Measurements from ENCODE around the gene RNF180. TPM values are rescaled to one million over a fixed set of nuclear protein-coding genes. Genes with fewer than 3 reads are reported as not detected.

Gene RNF180
- total and polyA plus RNA-seq, 8 donors: 1.3 to 7.2 (median 5.7) TPM

DNA sequence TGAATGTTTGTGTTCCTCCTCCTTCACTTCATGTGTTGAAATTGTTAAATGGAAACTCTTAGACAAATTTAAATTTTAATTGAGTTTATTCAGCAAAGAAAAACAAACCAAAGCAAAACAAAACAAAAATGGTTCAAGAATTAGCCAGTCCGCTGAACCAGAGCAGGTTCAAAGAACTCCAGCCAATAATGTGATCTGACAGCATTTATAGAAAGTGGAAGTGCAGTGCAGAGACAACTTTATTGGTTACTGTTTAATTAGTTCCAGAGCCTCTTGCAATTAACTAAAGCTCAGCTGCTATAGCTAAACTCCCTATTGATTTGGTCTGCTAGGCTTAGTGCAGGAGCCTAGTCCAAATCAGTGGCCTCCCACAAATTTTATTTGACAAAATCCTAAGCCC lies 132.9 kb downstream of the RNF180 start:
- no peak overlapping the region for H3K4me3 ChIP-seq
- no peaks in the 10 kb centered on the region for H3K4me1 ChIP-seq
- no peaks in the 10 kb centered on the region for H3K9me3 ChIP-seq
- TF ChIP-seq, protein P1, sequence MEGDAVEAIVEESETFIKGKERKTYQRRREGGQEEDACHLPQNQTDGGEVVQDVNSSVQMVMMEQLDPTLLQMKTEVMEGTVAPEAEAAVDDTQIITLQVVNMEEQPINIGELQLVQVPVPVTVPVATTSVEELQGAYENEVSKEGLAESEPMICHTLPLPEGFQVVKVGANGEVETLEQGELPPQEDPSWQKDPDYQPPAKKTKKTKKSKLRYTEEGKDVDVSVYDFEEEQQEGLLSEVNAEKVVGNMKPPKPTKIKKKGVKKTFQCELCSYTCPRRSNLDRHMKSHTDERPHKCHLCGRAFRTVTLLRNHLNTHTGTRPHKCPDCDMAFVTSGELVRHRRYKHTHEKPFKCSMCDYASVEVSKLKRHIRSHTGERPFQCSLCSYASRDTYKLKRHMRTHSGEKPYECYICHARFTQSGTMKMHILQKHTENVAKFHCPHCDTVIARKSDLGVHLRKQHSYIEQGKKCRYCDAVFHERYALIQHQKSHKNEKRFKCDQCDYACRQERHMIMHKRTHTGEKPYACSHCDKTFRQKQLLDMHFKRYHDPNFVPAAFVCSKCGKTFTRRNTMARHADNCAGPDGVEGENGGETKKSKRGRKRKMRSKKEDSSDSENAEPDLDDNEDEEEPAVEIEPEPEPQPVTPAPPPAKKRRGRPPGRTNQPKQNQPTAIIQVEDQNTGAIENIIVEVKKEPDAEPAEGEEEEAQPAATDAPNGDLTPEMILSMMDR (IDR thresholded peaks at IDR 0.05): no peak
- no peak overlapping the region for H3K27ac ChIP-seq
- FAIRE-seq: no peak
- intact Hi-C loops (cut with DNase I): no loop called here
- H3K36me3 ChIP-seq: no peaks in the 10 kb centered on the region
- DNase-seq: no peak
- H3K27me3 ChIP-seq: no peaks in the 10 kb centered on the region
- WGBS, 2 donors: 92 to 93% methylated on average over 1 of the region's 1 CpG
- no peak for ATAC-seq

DNA sequence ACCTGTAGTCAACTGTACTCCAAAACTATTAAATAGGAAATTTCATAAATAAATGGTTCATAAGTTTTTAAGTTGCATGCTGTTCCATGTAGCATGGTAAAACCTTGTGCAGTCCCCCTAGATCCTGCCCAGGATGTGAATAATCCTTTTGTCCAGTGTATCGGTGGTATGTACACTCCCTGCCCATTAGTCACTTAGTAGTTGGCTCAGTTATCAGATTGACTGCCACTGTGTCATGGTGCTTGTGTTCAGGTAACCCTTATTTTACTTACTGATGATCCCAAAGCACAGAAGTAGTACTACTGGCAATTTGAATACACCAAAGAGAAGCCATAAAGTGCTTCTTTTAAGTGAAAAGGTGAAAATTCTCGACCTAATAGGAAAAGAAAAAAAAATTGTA lies 134.2 kb downstream of the RNF180 start:
- Histone ChIP-seq H3K36me3 (no peaks in the 10 kb centered on the region), H3K4me3 (no peak overlapping the region), H3K27ac (no peak overlapping the region), H3K9me3 (no peaks in the 10 kb centered on the region), H3K4me1 (no peaks in the 10 kb centered on the region), H3K27me3 (no peaks in the 10 kb centered on the region)
- DNase-seq (no peak), ATAC-seq (no peak), FAIRE-seq (no peak)
- intact Hi-C loops (cut with DNase I): no loop called here
- WGBS, 2 donors: 57% methylated on average over 2 of the region's 2 CpGs
- TF ChIP-seq, protein P1 (IDR thresholded peaks at IDR 0.05): no peak

DNA sequence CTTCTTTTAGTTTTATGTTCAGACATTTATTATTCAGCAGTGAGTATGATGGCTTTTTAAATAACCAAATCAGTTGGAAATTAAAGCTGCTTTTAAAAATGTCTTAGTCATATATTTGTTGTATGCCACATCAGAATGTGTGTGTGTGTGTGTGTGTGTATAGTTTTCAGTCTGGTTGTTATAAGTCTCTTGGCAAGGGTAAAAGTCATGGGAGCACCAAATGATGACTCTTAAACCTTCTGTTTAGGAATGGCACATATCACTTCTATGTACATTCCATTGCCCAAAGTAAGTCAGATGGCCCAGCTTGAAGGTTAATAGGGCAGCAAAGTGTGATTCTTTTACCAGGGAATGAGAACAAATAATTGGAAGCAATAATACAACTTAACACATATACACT lies 135.9 kb downstream of the RNF180 start:
- Histone ChIP-seq H3K27me3 (no peaks in the 10 kb centered on the region), H3K27ac (no peak overlapping the region), H3K9me3 (no peaks in the 10 kb centered on the region), H3K4me3 (no peak overlapping the region), H3K4me1 (no peaks in the 10 kb centered on the region), H3K36me3 (no peaks in the 10 kb centered on the region)
- FAIRE-seq (no peak), ATAC-seq (no peak), DNase-seq (no peak)
- TF ChIP-seq, protein P1 (IDR thresholded peaks at IDR 0.05): no peak
- intact Hi-C loops (cut with DNase I): no loop called here

DNA sequence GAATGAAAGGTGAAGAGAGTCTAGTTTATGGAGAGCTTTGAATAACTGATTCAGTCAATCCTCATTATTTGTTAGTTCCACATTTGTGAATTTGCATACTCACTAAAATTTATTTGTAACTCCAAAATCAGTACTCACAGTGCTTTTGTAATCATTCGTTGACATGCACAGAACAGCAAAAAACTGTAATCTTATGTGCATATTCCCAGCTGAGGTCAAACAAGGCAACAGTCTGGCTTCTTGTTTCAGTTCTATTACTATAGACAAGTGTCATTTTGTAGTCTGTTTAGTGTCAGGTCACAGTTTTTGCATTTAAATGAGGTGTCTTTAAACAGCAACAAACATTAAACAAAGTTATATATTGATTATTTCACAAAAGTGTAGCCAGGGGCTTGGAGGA lies 142.5 kb downstream of the RNF180 start:
- H3K27ac ChIP-seq: no peak overlapping the region
- ATAC-seq: no peak
- TF ChIP-seq, protein P1 (IDR thresholded peaks at IDR 0.05): no peak
- no peaks in the 10 kb centered on the region for H3K9me3 ChIP-seq
- no peaks in the 10 kb centered on the region for H3K27me3 ChIP-seq
- no peaks in the 10 kb centered on the region for H3K4me1 ChIP-seq
- no peaks in the 10 kb centered on the region for H3K36me3 ChIP-seq
- 10 to 13% methylated on average over 1 of the region's 1 CpG for WGBS, 2 donors
- intact Hi-C loops (cut with DNase I): no loop called here
- FAIRE-seq: no peak
- H3K4me3 ChIP-seq: no peak overlapping the region
- DNase-seq: no peak

DNA sequence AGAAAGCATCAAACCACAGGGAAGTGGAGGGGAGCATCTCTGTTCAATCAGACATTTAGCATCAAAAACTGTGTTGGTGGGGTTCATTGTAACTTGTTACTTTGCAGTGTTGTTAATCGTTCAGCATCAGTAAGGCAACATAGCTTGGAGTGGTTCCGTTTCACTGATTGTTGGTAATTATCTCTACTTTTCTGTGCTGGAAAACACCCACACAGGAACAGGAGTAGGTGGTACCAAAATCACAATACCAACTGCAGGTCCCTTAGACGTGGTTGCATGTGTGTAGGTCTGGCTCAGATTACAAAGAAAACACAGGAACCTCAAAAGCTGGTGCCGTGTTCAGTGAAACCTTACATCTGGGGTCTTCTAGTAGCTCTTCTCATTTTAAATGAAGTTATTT lies 146.8 kb downstream of the RNF180 start:
- Histone ChIP-seq H3K27me3 (no peaks in the 10 kb centered on the region), H3K4me1 (no peaks in the 10 kb centered on the region), H3K4me3 (no peak overlapping the region), H3K9me3 (no peaks in the 10 kb centered on the region), H3K27ac (no peak overlapping the region), H3K36me3 (no peaks in the 10 kb centered on the region)
- no peak for FAIRE-seq
- no peak for ATAC-seq
- 86 to 88% methylated on average over 4 of the region's 4 CpGs for WGBS, 2 donors
- TF ChIP-seq, protein P1 (IDR thresholded peaks at IDR 0.05): no peak
- DNase-seq: no peak
- intact Hi-C loops (cut with DNase I): no loop called here

Measured in pancreas (tissue), 10 donors.